GM12891 (cell line): Measurements from ENCODE around the gene GRK1.

Experiments
- PAX5 ChIP-seq: IDR thresholded peaks from 2 replicates; pipeline ENCODE4 v1.6.1; 2011; ENCODE audit warnings: low read length, moderate library complexity, mild to moderate bottlenecking; ENCODE audit not compliant: insufficient read depth, severe bottlenecking
- POLR2A ChIP-seq: IDR thresholded peaks from 2 replicates; pipeline ENCODE4 v1.6.1; 2011; ENCODE audit warnings: low read depth, low read length, control low read depth
- POLR2AphosphoS5 ChIP-seq: IDR thresholded peaks from 2 replicates; pipeline ENCODE4 v1.6.1; 2011; ENCODE audit warnings: low read depth, low read length, control low read depth
- POU2F2 ChIP-seq: IDR thresholded peaks from 2 replicates; pipeline ENCODE4 v1.6.1; 2011; ENCODE audit warnings: low read depth, mild to moderate bottlenecking, control low read depth, low read length, moderate library complexity
- SPI1 ChIP-seq: IDR thresholded peaks from 2 replicates; pipeline ENCODE4 v1.6.1; 2011; ENCODE audit warnings: low read depth, low read length, control low read depth
- TAF1 ChIP-seq: IDR thresholded peaks from 2 replicates; pipeline ENCODE4 v1.6.1; 2011; ENCODE audit warnings: low read depth, low read length, control low read depth

DNA sequence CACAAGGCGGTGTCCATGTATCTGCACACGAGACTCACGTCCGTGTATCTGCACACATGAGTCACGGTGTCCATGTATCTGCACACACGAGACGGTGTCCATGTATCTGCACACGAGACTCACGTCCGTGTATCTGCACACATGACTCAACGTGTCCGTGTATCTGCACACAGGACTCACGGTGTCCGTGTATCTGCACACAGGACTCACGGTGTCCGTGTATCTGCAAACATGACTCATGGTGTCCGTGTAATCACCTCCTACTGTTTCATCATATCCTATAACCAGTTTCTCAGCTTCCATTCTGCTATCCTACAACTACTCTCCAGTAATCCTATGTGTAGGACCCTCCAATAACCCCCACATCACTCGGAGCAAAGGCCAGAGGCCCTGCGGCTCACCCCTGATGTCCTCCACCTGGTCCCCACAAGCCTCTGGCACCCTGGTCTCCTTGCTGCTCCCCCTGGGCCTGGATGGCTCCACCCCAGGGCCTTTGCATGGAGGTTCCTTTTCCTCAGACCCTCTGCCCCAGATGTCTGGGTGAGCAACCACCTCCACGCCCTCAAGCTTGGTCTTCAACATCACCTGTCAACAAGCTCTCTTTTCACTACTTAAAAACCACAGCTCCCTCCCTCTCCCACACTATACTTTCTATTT lies 89.5 kb downstream of the GRK1 start:
- TF ChIP-seq POLR2AphosphoS5 (no peak), POLR2A (no peak), TAF1 (no peak), SPI1 (no peak), POU2F2 (no peak), PAX5 (no peak)
